ENCODE results near the gene VWA3A. TPM values are rescaled to one million over a fixed set of nuclear protein-coding genes. Genes with fewer than 3 reads are reported as not detected.

Gene VWA3A
- total and polyA plus RNA-seq, 2 experiments from 2014 or later, result 0.45 TPM; not detected in 1

DNA sequence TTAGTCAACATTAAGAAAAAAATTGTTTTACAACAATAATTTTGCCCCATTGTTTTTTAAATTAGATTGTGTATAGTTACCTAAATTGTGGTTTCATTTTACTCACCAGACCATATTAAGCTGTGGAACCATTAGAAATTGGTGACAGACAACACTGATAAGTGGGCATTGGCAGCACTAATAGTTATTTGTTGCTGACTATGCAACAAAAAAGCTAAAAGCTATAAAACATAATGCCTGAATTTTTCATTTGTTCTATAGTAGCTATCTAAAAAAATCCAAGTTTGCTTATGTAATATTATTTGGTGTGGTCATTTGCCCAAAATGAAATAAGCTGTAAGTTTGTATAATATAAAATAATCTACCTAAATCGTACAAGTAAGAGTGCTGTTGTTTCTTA is 13.7 kb upstream of the VWA3A start (continued):
- TF ChIP-seq REST (IDR thresholded peaks at IDR 0.05; ENCODE audit: unreplicated experiment) (no peak), NANOG (IDR thresholded peaks at IDR 0.05; ENCODE audit: borderline replicate concordance) (no peak), CREB1 (CRISPR knock-in tag; IDR thresholded peaks at IDR 0.05; ENCODE audit: low read depth) (no peak), EZH2phosphoT487 (IDR thresholded peaks at IDR 0.05; ENCODE audit: unreplicated experiment) (no peak), JUNB (IDR thresholded peaks at IDR 0.05; ENCODE audit: unreplicated experiment) (no peak), ZNF331 (CRISPR knock-in tag; IDR thresholded peaks at IDR 0.05; ENCODE audit: low read depth) (no peak), CTCF (conservative IDR thresholded peaks at IDR 0.05; ENCODE audit: low read depth in 2 of 2) (no peak)
- TF ChIP-seq, protein P1, sequence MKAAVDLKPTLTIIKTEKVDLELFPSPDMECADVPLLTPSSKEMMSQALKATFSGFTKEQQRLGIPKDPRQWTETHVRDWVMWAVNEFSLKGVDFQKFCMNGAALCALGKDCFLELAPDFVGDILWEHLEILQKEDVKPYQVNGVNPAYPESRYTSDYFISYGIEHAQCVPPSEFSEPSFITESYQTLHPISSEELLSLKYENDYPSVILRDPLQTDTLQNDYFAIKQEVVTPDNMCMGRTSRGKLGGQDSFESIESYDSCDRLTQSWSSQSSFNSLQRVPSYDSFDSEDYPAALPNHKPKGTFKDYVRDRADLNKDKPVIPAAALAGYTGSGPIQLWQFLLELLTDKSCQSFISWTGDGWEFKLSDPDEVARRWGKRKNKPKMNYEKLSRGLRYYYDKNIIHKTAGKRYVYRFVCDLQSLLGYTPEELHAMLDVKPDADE (IDR thresholded peaks at IDR 0.05), result no peak

DNA sequence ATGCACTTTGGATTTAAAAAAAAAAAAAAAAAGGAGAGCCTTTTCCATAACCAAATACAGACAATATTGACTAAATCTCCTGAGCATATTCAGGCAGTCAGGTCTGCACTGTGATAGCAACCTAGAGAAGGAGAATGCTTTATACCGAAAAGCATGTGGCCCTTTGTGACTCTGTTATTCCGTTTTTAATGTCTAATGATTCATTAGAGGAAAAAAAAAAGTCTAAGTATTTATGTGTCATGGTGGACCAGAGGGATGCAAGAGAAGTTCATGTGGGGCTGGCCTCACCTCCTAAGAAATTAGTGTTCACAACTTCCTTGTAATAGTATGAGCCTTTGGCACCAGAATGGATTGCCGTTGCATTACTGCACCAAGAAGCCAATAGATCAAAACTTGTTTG is 11.3 kb upstream of the VWA3A start:
- H3K27me3 ChIP-seq (ENCODE audit: insufficient read depth), result no peaks in the 10 kb centered on the region
- peaks cover 4% of the 10 kb centered on the region; the same call in 1 of the 2 replicates for H4K20me1 ChIP-seq (replicated peaks; ENCODE audit: insufficient read depth)
- TF ChIP-seq POLR2AphosphoS5 (IDR thresholded peaks at IDR 0.05; ENCODE audit: low read depth) (no peak), EZH2 (IDR thresholded peaks at IDR 0.05; ENCODE audit: low read depth, unreplicated experiment) (no peak), EZH2phosphoT487 (IDR thresholded peaks at IDR 0.05; ENCODE audit: unreplicated experiment) (no peak), ZNF331 (CRISPR knock-in tag; IDR thresholded peaks at IDR 0.05; ENCODE audit: low read depth) (no peak), JUNB (IDR thresholded peaks at IDR 0.05; ENCODE audit: unreplicated experiment) (no peak), NANOG (IDR thresholded peaks at IDR 0.05; ENCODE audit: borderline replicate concordance) (no peak), CTCF (conservative IDR thresholded peaks at IDR 0.05; ENCODE audit: low read depth in 2 of 2) (no peak), ZNF114 (CRISPR knock-in tag; IDR thresholded peaks at IDR 0.05) (no peak), CREB1 (CRISPR knock-in tag; IDR thresholded peaks at IDR 0.05; ENCODE audit: low read depth) (no peak)
- TF ChIP-seq, protein P1 (IDR thresholded peaks at IDR 0.05), result no peak
- peaks cover 4% of the 10 kb centered on the region for H3K4me1 ChIP-seq (ENCODE audit: insufficient read depth)
- no peaks in the 10 kb centered on the region for H3F3A ChIP-seq (replicated peaks; ENCODE audit: low read depth)
- no peaks in the 10 kb centered on the region for H3K79me2 ChIP-seq (replicated peaks; ENCODE audit: insufficient read depth)
- H3K36me3 Mint-ChIP-seq (ENCODE audit: low read depth), result no peaks in the 10 kb centered on the region
- no peaks in the 10 kb centered on the region for H3K36me3 ChIP-seq (ENCODE audit: insufficient read depth)
- DNase-seq (ENCODE audit: low spot score) (no peak), ATAC-seq (no peak)
- H3K9me3 Mint-ChIP-seq, result no peaks in the 10 kb centered on the region
- no peak overlapping the region for H3K4me2 ChIP-seq
- H3K27ac ChIP-seq (ENCODE audit: low read depth), result no peak overlapping the region
- no peaks in the 10 kb centered on the region for H3K27me3 Mint-ChIP-seq (ENCODE audit: insufficient read depth, low read depth, poor library complexity)
- H3K9me2 ChIP-seq (ENCODE audit: insufficient read depth), result no peaks in the 10 kb centered on the region
- H2AFZ ChIP-seq, result no peak overlapping the region
- H3K4me3 Mint-ChIP-seq, result no peak overlapping the region
- H3K27ac Mint-ChIP-seq, result no peak overlapping the region
- no peaks in the 10 kb centered on the region for H3K4me1 Mint-ChIP-seq
- no peak overlapping the region for H3K4me3 ChIP-seq
